Lung (tissue), 12 donors: Measurements from ENCODE around the gene ACTN3. TPM values are rescaled to one million over a fixed set of nuclear protein-coding genes. Genes with fewer than 3 reads are reported as not detected.
A peak's percentile ranks its signal among the peaks of the same experiment; 100 is the strongest.

Experiments
- ATAC-seq: fragments of 200-7000 bp; cut with Tn5 transposase; one replicate; pipeline ENCODE4 v1.9.1; 2020; ENCODE audit warnings: moderate number of reproducible peaks; ENCODE audit not compliant: insufficient read depth, low FRiP score
- DNase-seq, 3 donors: peaks; one replicate each; pipeline ENCODE4 v3.0.0-alpha.2; 2013 to 2017
- H3K27ac ChIP-seq, 2 donors: one replicate each; pipeline ENCODE4 v1.5.1; 2013; ENCODE audit warnings: mild to moderate bottlenecking in 2 of 2, moderate library complexity in 2 of 2, control low read depth in 1 of 2, inconsistent platforms in 1 of 2, low read depth in 1 of 2, low read length in 1 of 2
- H3K27me3 ChIP-seq, 3 donors: one replicate each; pipeline ENCODE4 v1.5.1; 2013; ENCODE audit warnings: low read length in 2 of 3; ENCODE audit not compliant: control insufficient read depth in 3 of 3, insufficient read depth in 3 of 3
- H3K36me3 ChIP-seq, 4 donors: one replicate each; pipeline ENCODE4 v1.5.1; 2013; ENCODE audit warnings: low read length in 4 of 4, mild to moderate bottlenecking in 1 of 4, moderate library complexity in 1 of 4; ENCODE audit not compliant: control insufficient read depth in 4 of 4, insufficient read depth in 4 of 4
- H3K4me1 ChIP-seq, 5 donors: one replicate each; pipeline ENCODE4 v1.5.1; 2013; ENCODE audit warnings: low read length in 5 of 5, mild to moderate bottlenecking in 2 of 5, moderate library complexity in 1 of 5; ENCODE audit not compliant: control insufficient read depth in 5 of 5, insufficient read depth in 5 of 5
- H3K4me3 ChIP-seq: one replicate; pipeline ENCODE4 v1.5.1; 2013; ENCODE audit warnings: mild to moderate bottlenecking, control low read depth, moderate library complexity
- H3K9ac ChIP-seq, 2 donors: one replicate each; pipeline ENCODE4 v1.5.1; 2013; ENCODE audit warnings: low read length in 2 of 2, control low read depth in 1 of 2; ENCODE audit not compliant: insufficient read depth in 1 of 2
- H3K9me3 ChIP-seq, 4 donors: one replicate each; pipeline ENCODE4 v1.5.1; 2013; ENCODE audit warnings: low read length in 3 of 4, mild to moderate bottlenecking in 1 of 4, moderate library complexity in 1 of 4; ENCODE audit not compliant: control insufficient read depth in 4 of 4, insufficient read depth in 3 of 4
- WGBS, 2 donors: extraction: QIAGEN DNeasy Blood & Tissue Kit; methylation state at CpG; one replicate each; pipeline ENCODE4 v1.1.7; 2013; 5-methylcytosine and 5-hydroxymethylcytosine counted together
- polyA plus RNA-seq, 2 donors: library from polyadenylated mRNA; stranded (reverse); fragments of 200-250 nt; gene quantifications; one replicate each; pipeline ENCODE4 v1.2.1, GENCODE V29; 2013
- total RNA-seq, 2 donors: library from RNA; depleted of rRNA in 1 of 2; stranded (reverse); fragments of >200 nt in 1 of 2; gene quantifications; one replicate each; pipeline ENCODE4 v1.2.1, GENCODE V29; 2014 to 2021
- TF ChIP-seq, protein P1 (sequence below): IDR thresholded peaks from 2 replicates; pipeline ENCODE4 v1.5.1; 2012; ENCODE audit warnings: mild to moderate bottlenecking; ENCODE audit errors: control extremely low read depth, extremely low read depth
- donor health status: control.
- donor health status: control.
- donor health status: Bipolar disorder and iron deficiency.
- donor health status: healthy.
- donor health status: DM: yes; HTN: yes; CAD: no.

The ACTN3 gene
- total and polyA plus RNA-seq, 4 donors = 0.04 to 0.15 (median 0.07) TPM; not detected in 1

DNA sequence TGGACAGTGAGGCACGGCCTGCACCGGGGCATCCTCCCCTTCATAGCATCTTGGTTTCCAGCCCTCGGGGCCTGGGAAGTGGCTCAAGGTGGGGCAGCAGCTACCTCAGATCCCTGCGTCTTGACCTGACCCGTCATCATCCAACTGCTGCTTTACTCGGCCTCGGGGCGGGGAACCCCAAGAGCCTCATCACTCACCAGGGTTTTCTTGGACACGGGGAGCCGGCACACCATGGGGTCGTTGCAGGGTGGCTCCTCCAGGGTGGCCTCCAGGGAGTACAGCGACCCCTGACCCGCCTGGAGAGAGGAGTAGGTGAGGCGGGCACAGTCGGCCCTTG is 21.1 kb downstream of the ACTN3 start:
- DNase-seq (no peak), ATAC-seq (no peak)
- Histone ChIP-seq H3K36me3 (peaks cover 0 to 2% (median 0%) of the 10 kb centered on the region in 4 donors), H3K4me3 (no peak overlapping the region), H3K27ac (no peak overlapping the region), H3K9ac (no peak overlapping the region), H3K4me1 (peaks cover 0 to 10% (median 0%) of the 10 kb centered on the region in 5 donors), H3K9me3 (no peaks in the 10 kb centered on the region), H3K27me3 (no peaks in the 10 kb centered on the region)
- TF ChIP-seq, protein P1, sequence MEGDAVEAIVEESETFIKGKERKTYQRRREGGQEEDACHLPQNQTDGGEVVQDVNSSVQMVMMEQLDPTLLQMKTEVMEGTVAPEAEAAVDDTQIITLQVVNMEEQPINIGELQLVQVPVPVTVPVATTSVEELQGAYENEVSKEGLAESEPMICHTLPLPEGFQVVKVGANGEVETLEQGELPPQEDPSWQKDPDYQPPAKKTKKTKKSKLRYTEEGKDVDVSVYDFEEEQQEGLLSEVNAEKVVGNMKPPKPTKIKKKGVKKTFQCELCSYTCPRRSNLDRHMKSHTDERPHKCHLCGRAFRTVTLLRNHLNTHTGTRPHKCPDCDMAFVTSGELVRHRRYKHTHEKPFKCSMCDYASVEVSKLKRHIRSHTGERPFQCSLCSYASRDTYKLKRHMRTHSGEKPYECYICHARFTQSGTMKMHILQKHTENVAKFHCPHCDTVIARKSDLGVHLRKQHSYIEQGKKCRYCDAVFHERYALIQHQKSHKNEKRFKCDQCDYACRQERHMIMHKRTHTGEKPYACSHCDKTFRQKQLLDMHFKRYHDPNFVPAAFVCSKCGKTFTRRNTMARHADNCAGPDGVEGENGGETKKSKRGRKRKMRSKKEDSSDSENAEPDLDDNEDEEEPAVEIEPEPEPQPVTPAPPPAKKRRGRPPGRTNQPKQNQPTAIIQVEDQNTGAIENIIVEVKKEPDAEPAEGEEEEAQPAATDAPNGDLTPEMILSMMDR = no peak
- 61 to 69% methylated on average over 14 to 15 of the region's 15 CpGs for WGBS, 2 donors

DNA sequence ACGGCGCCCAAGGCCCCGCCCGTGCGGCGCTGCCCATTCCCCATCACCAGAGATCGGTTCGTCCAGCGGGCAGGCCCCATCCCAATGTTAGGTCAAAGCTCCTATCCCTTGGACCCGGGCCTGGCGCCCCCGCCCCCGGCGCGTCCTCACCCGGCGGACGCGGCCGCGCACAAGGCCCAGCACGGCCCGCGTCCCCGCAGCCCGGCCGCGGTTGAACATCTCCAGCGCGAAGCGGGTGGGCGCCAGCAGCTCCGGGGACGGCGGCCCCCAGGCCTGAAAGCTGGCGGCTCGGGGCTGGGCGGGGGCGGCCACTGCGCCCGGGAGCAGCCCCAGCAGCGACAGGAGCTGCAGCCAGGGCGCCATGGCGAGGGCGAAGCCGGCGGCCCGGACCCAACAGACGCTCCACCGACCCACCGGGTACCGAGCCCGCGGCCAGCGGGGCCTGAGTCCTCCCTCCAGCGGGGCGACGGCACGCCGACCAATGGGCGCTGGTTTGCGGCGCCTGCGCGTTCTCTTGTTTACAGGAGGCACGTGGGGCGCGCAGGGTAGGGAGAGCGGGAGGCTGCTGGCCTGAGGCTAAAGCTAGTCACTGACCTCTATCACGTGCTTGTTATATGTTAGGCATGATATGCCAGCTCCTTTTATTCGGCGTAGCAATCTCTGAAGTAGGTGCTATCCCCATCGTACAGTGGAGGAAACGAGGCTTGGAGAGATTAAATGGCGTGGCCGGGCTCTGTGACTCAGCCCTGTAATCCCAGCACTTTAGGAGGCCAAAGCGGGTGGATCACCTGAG is 21.6 kb downstream of the ACTN3 start, which contains the start of gene CTSF:
Gene CTSF, minus strand, starts transcription at position 483 of the 793 bp plus-strand sequence. Its CDS starts 120 bp downstream, at position 363.
- Histone ChIP-seq H3K27me3 (no peaks in the 10 kb centered on the region), H3K4me1 (peaks cover 0 to 10% (median 0%) of the 10 kb centered on the region in 5 donors), H3K9me3 (no peaks in the 10 kb centered on the region), H3K36me3 (peaks cover 0 to 2% (median 0%) of the 10 kb centered on the region in 4 donors), H3K4me3 (peak within 1 kb of the TSS; percentile 56), H3K9ac (no peak within 1 kb of the TSS), H3K27ac (peak within 1 kb of the TSS in 1 of 2 donors; percentile 24)
- 4 to 5% methylated on average over 69 to 77 of the region's 77 CpGs for WGBS, 2 donors
- TF ChIP-seq, protein P1 = no peak
- ATAC-seq (peak; percentile 81), DNase-seq (peak; percentile 70 to 82 (median 79))

DNA sequence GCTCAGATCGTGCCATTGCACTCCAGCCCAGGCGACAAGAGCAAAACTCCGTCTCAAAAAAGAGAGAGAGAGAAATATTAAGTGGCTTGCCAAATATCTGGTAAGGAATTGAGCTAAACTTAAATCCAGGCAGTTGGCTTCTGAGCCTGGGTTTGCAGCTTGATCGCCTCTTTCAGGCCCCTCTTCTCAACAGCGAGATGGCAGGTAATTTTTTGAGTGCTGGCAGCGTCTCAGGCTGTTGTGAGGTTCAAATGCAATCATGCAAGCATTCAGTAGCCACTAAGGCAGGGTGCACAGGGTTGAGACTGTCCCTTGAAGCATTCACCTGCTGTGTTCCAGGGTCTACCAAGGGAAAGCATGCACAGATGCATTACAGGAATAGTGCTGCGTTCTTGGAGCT is 22.4 kb downstream of the ACTN3 start:
- WGBS, 2 donors = 87 to 89% methylated on average over 7 of the region's 7 CpGs
- TF ChIP-seq, protein P1 = no peak
- Histone ChIP-seq H3K9me3 (no peaks in the 10 kb centered on the region), H3K27ac (no peak overlapping the region), H3K9ac (no peak overlapping the region), H3K4me1 (peaks cover 0 to 10% (median 0%) of the 10 kb centered on the region in 5 donors), H3K4me3 (no peak overlapping the region), H3K27me3 (no peaks in the 10 kb centered on the region), H3K36me3 (peaks cover 0 to 2% (median 0%) of the 10 kb centered on the region in 4 donors)
- ATAC-seq (no peak), DNase-seq (no peak)
